Upper lobe of left lung (tissue), 6 donors: ENCODE measurements around the gene ROR2. TPM values are rescaled to one million over a fixed set of nuclear protein-coding genes. Genes with fewer than 3 reads are reported as not detected.

Source experiments
- ATAC-seq, 2 donors: fragments of 200-7000 bp; cut with Tn5 transposase; one replicate each; pipeline ENCODE4 v1.9.1; 2022; ENCODE audit warnings: mild to moderate bottlenecking in 2 of 2, moderate library complexity in 2 of 2; ENCODE audit not compliant: low FRiP score in 2 of 2
- DNase-seq, 2 donors: peaks; one replicate each; pipeline ENCODE4 v3.0.0-alpha.2; 2019 to 2020
- H3K27ac ChIP-seq, 4 donors: fragments of 200-600 bp; sonication (generic); one replicate each; pipeline ENCODE4 v1.5.1; 2016 to 2019
- H3K27me3 ChIP-seq, 4 donors: fragments of 200-600 bp; sonication (generic); one replicate each; pipeline ENCODE4 v1.5.1; 2017 to 2019
- H3K36me3 ChIP-seq, 4 donors: fragments of 200-600 bp; sonication (generic); one replicate each; pipeline ENCODE4 v1.5.1; 2016 to 2019
- H3K4me1 ChIP-seq, 4 donors: fragments of 200-600 bp; sonication (generic); one replicate each; pipeline ENCODE4 v1.5.1; 2018 to 2019
- H3K4me3 ChIP-seq, 4 donors: fragments of 200-600 bp; sonication (generic); one replicate each; pipeline ENCODE4 v1.5.1; 2017 to 2019; ENCODE audit warnings: mild to moderate bottlenecking in 2 of 4, moderate library complexity in 1 of 4
- H3K9me3 ChIP-seq, 4 donors: fragments of 200-600 bp; sonication (generic); one replicate each; pipeline ENCODE4 v1.5.1; 2018 to 2019
- CTCF ChIP-seq, 6 experiments: fragments of 450-650 bp in 4 of 6; fragments of 200-600 bp in 2 of 6; sonication (generic) in 2 of 6; IDR thresholded peaks; one replicate each; pipeline ENCODE4 v1.5.1; 2016 to 2019; ENCODE audit warnings: antibody characterized with exemption in 6 of 6
- EP300 ChIP-seq, 4 donors: sonication (generic); formaldehyde crosslinking; IDR thresholded peaks; one replicate each; pipeline ENCODE4 v1.5.1; 2017; ENCODE audit warnings: antibody characterized with exemption in 4 of 4, control low read depth in 2 of 4
- POLR2A ChIP-seq, 4 donors: fragments of 450-650 bp; IDR thresholded peaks; one replicate each; pipeline ENCODE4 v1.5.1; 2016 to 2017; ENCODE audit warnings: antibody characterized with exemption in 4 of 4, mild to moderate bottlenecking in 2 of 4
- POLR2AphosphoS5 ChIP-seq, 2 donors: sonication (generic); formaldehyde crosslinking; IDR thresholded peaks; one replicate each; pipeline ENCODE4 v1.5.1; 2017; ENCODE audit warnings: antibody characterized with exemption in 2 of 2
- WGBS, 2 donors: methylation state at CpG; one replicate each; pipeline ENCODE4 v1.1.5; 2017 to 2018; 5-methylcytosine and 5-hydroxymethylcytosine counted together
- total RNA-seq, 6 donors: library from RNA; depleted of rRNA in 4 of 6; stranded (reverse); fragments of >200 nt in 4 of 6; gene quantifications; one replicate each; pipeline versions ENCODE4 v1.1.0 to v1.2.1, GENCODE V29; 2016 to 2021
- donor health status: DM: no; HTN: no; CAD: no; lungs with moderate emphysema.
- donor health status: DM: no; HTN: yes; CAD: no; lungs with severe emphysema.

The ROR2 gene
- total RNA-seq, 6 donors from 2014 or later = 2.7 to 8.1 (median 3.4) TPM

DNA sequence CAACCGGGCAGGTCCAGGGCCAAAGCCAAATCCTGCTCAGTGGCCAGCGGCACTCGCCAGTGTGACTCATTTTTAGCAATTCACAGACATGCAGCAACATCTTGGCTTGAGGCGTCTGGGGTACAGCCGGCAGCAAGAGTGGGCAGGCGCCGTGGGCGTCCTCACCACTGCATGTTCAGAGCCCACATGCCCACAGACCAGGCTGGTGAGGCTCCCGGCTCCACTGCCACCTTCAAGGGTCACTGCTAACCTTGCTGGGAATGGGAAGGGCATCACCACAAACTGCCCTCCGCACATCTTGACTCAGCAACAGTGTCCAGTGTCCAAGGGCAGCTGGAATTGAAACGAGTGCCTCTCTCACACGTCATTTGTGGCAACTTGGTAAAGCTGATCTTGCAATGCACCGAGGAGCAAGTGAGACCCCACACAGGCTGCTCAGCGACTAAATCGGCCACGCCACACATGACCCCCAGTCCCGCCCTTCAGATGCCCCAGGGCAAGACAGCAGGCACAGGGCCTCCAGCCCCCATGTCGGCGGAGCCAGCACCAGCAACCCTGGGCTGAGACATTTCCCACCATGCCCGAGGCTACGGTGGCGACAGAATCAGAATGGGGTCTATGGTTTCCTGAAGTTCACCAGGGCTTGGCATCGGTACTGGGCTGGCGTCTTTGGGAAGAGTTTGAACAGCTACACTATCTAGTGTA, 140.3 kb downstream of the ROR2 start:
- Histone ChIP-seq H3K9me3 (no peaks in the 10 kb centered on the region), H3K27ac (no peak overlapping the region), H3K4me3 (no peak overlapping the region), H3K4me1 (no peaks in the 10 kb centered on the region), H3K36me3 (no peaks in the 10 kb centered on the region), H3K27me3 (no peaks in the 10 kb centered on the region)
- no peak for TF ChIP-seq CTCF (IDR thresholded peaks at IDR 0.05)
- no peak for TF ChIP-seq POLR2AphosphoS5 (IDR thresholded peaks at IDR 0.05)
- TF ChIP-seq POLR2A (IDR thresholded peaks at IDR 0.05) = no peak
- TF ChIP-seq EP300 (IDR thresholded peaks at IDR 0.05) = no peak
- ATAC-seq = peak in 1 of 2 donors; percentile 56
- peak in 1 of 2 donors; percentile 61 for DNase-seq
- 91 to 97% methylated on average over 6 to 24 of the region's 24 CpGs for WGBS, 2 donors

- H3K27ac ChIP-seq = no peak overlapping the region
- H3K4me3 ChIP-seq = no peak overlapping the region
- no peaks in the 10 kb centered on the region for H3K36me3 ChIP-seq
- 89 to 93% methylated on average over 8 of the region's 8 CpGs for WGBS, 2 donors
- H3K4me1 ChIP-seq = no peaks in the 10 kb centered on the region
- no peaks in the 10 kb centered on the region for H3K9me3 ChIP-seq
- DNase-seq (no peak), ATAC-seq (no peak)
- H3K27me3 ChIP-seq = no peaks in the 10 kb centered on the region
- TF ChIP-seq POLR2A (IDR thresholded peaks at IDR 0.05) (no peak), EP300 (IDR thresholded peaks at IDR 0.05) (no peak), CTCF (IDR thresholded peaks at IDR 0.05) (no peak), POLR2AphosphoS5 (IDR thresholded peaks at IDR 0.05) (no peak)
Measured at GRCh38 chr9:91807643-91808246, 142.3 kb downstream of the ROR2 start.

GRCh38 chr9:91805031-91805430, 145.0 kb downstream of the ROR2 start:
- WGBS, 2 donors = 77 to 83% methylated on average over 3 to 5 of the region's 5 CpGs
- no peaks in the 10 kb centered on the region for H3K36me3 ChIP-seq
- H3K27me3 ChIP-seq = no peaks in the 10 kb centered on the region
- no peak for DNase-seq
- H3K9me3 ChIP-seq = no peaks in the 10 kb centered on the region
- ATAC-seq = no peak
- H3K4me1 ChIP-seq = no peaks in the 10 kb centered on the region
- H3K27ac ChIP-seq = no peak overlapping the region
- TF ChIP-seq CTCF (IDR thresholded peaks at IDR 0.05) = no peak
- TF ChIP-seq POLR2AphosphoS5 (IDR thresholded peaks at IDR 0.05) = no peak
- no peak for TF ChIP-seq EP300 (IDR thresholded peaks at IDR 0.05)
- no peak for TF ChIP-seq POLR2A (IDR thresholded peaks at IDR 0.05)
- no peak overlapping the region for H3K4me3 ChIP-seq

GRCh38 chr9:91803970-91804752, 145.9 kb downstream of the ROR2 start:
- H3K27me3 ChIP-seq = no peaks in the 10 kb centered on the region
- H3K4me1 ChIP-seq = no peaks in the 10 kb centered on the region
- H3K27ac ChIP-seq = no peak overlapping the region
- 78 to 84% methylated on average over 11 to 13 of the region's 13 CpGs for WGBS, 2 donors
- TF ChIP-seq POLR2A (IDR thresholded peaks at IDR 0.05) (no peak), EP300 (IDR thresholded peaks at IDR 0.05) (no peak), CTCF (IDR thresholded peaks at IDR 0.05) (no peak), POLR2AphosphoS5 (IDR thresholded peaks at IDR 0.05) (no peak)
- H3K36me3 ChIP-seq = no peaks in the 10 kb centered on the region
- ATAC-seq (no peak), DNase-seq (no peak)
- H3K9me3 ChIP-seq = no peaks in the 10 kb centered on the region
- H3K4me3 ChIP-seq = no peak overlapping the region
